Stimulated activated CD8-positive, alpha-beta memory T cell treated with anti-CD3 and anti-CD28 coated beads, Interleukin-7, amount 100 ng/mL, for 4 hours (primary cell): ENCODE measurements around the gene SAXO2.
"Not testable (repeated sequence)": the region's sequence is repeated elsewhere in the genome, so short reads cannot be mapped to it uniquely, and the experiment has no call there.

Experiments used
- DNase-seq, 2 donors: peaks; one replicate each; pipeline ENCODE4 v3.0.0-alpha.2; 2020; ENCODE audit warnings: low read depth in 2 of 2

SAXO2 gene

GRCh38 chr15:82262422-82263026 lies at the start of gene SAXO2, which contains the start of gene EFL1:
Gene SAXO2, plus strand, starts transcription at chr15:82262818. Its CDS starts 62 bp downstream, at chr15:82262880.
Gene EFL1, minus strand, starts transcription at chr15:82262734. Its CDS starts 956 bp downstream, at chr15:82261778.
- peak; percentile 86 for DNase-seq

- DNase-seq, result not testable (repeated sequence)
Observed at GRCh38 chr15:82216092-82216491, 46.5 kb upstream of the SAXO2 start.

- DNase-seq, result not testable (repeated sequence)
Observed at GRCh38 chr15:82221535-82221934, 41.1 kb upstream of the SAXO2 start.

DNA sequence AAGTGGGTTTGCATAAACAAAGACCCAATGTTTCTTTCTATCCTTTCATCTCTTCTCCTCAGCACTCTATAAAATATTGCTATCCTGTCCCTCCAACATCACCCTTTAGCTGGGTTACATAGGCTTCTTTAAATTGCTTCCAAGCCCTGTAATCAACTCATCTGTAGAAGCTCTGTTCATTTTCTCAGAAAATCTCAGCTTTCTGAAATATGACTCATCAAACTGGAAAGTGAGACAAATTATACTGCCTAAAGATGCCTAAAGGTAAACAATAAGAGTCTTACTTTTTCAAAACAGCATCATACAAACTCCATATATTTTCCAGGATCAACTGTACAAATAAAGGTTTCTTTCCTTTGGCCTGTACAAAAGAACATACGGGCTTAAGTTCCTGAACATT lies 33.9 kb upstream of the SAXO2 start:
- DNase-seq, result no peak

DNA sequence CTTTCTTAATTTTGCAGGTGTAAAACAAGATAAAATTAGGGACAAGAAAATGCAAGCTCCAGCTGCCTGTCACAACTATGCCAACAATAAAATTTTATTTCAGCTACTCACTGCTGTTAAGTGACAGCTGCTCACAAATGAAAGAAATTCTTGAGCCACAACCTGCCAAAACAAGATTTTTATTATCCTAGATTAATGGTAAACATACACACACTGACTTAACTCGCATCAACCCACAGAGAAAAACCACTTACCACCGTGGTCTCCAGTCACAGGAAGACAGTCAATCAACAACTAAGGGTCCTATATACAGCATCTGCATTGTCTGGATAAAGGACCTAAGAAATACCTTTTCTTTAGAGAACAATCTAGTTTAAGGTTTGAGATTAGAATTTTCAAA lies 31.4 kb upstream of the SAXO2 start:
- no peak for DNase-seq

- no peak for DNase-seq
Observed at GRCh38 chr15:82231842-82232241, 30.8 kb upstream of the SAXO2 start.

- DNase-seq, result not testable (repeated sequence)
Observed at GRCh38 chr15:82237944-82238534, 24.6 kb upstream of the SAXO2 start.

DNA sequence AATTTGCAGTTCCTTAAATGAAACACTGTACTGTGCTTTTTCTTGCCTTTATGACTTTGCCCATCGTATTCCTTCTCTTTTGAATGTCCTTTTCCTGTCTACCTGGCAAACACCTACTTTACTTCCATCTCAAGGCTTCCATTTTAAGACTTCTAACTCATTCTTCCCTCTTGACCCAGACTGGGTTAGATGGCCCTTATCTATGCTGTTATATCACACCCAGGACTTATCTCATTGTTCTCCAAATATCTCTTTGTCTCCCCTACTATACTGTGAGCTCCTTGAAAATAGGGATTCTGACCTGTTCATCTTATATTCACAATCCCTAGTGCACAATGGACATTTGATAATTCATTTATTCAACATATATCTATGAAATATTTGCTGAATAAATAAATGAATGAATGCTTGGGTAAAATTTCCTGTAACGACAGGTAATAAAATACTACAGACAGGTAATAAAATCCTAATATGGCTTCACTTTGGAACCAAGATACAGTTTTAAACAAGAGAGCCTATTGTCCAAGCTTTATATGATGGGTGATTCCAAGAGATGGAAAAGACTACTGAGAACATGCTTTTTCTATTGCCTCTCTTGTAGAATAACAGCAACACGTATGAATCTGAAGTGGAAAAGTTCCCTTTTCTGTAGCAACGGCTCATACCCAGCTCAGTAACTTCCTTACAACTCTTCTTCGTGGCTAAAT lies 22.8 kb upstream of the SAXO2 start:
- no peak for DNase-seq

DNA sequence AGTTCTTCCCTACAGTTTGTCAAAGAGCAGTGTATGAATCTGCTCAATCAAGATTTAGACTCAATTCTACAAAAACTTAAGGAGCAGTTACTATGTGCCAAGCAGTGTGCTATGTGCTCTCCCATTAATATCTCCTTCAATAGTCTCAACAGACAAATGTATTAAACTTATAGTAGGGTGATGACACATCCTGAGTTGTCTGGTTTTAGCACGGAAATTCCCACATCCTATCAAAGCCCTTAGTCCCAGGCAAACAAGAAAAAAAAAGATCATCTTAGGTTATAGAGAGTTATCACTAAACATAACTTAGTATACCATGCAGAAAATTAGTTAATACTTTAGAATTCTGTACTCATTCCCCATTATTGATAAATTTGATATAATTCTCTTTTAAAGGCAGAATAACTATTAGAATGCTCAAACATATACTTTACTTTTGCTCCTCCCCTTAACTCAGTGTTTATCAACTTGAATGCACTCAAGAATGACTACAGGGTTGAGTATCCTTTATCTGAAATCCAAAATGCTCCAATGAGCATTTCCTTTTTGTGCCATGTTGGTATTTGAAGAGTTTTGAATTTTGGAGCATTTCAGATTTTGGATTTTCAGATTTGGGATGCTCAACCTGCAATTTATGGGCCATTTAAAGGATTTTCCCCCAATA lies 20.6 kb upstream of the SAXO2 start:
- DNase-seq, result not testable (repeated sequence)

GRCh38 chr15:82243644-82244043 lies 19.0 kb upstream of the SAXO2 start:
- not testable (repeated sequence) for DNase-seq

DNA sequence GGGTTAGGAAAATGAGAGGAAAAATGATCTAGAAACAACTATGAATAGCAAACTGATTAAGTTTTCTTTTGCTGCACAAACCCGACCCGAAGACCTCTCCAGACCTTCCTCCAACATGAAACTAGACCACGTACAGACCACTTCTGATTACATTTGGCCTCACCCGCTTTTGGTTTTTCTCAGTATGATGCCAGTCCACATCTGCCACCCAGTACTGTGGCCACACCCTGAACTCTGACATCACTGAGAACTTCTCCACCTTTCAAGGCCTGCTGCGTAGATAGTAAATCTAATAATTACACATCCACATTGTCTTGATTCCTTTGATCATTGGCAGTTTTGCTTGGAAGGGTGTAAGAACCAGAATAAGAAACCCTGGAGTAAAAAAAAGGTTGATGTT lies 16.7 kb upstream of the SAXO2 start:
- not testable (repeated sequence) for DNase-seq

DNA sequence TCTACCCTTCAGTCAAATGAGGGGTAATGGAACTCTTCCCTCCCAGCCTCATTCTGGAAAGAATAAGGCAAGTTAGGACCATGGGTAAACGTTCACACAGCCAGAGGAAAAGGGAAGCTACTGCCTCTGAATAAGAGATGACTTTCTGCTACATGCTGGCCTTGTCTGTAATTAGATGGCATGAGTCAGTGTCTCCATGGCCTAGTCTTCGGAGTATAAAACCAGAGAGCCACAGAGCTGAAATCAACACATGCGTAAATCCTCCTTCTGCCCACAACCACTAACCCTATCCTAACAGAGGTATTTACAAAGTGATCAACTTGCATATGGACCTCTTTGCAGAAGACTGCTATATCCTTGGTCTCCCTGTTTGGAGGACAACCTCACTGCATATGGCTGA lies 14.4 kb upstream of the SAXO2 start:
- DNase-seq, result not testable (repeated sequence)

- DNase-seq, result not testable (repeated sequence)
Observed at GRCh38 chr15:82261566-82262421, 824 bp upstream of the SAXO2 start.

DNA sequence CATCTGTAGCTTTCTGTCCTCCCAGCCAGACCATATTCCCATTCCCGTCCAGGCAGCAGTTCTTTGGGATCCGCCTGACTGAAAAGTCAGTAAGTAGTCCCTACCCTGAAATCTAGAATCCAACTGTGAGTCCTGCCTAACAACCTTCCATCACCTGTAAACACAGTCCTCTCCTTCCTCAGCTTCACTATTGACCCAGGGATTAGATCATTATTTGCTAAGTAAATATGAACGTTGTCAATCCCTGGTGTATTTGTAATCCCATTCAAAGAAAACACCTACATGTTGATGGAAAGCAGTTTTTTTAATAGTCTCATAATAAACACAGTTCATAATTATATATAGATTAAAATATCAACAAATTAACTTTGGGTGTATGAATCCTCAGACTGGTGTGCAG lies 732 bp downstream of the SAXO2 start:
- DNase-seq, result no peak

- DNase-seq, result not testable (repeated sequence)
Observed at GRCh38 chr15:82267137-82267536, 4.5 kb downstream of the SAXO2 start.

DNA sequence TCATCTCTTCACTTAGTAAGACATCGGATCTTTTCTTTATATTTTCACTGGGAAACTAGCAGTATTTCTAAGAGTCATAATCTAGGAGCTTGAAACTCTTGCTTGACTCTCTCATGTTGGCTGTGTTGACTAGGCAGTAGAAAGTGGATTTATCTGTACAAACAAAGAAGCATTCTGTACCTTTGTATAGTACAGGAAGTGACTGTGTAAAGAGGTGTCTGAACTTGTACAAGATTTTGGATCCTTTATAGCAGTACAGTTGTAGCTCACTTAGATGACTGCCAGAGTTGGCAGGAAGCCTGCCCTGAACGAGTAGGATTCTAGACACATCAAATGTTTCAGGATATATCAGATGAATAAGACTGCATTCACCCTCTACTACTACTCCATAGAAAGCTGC lies 5.8 kb downstream of the SAXO2 start:
- DNase-seq, result not testable (repeated sequence)

- DNase-seq, result no peak
Observed at GRCh38 chr15:82272154-82272553, 9.5 kb downstream of the SAXO2 start.

- no peak for DNase-seq
Observed at GRCh38 chr15:82275410-82275809, 12.8 kb downstream of the SAXO2 start.

DNA sequence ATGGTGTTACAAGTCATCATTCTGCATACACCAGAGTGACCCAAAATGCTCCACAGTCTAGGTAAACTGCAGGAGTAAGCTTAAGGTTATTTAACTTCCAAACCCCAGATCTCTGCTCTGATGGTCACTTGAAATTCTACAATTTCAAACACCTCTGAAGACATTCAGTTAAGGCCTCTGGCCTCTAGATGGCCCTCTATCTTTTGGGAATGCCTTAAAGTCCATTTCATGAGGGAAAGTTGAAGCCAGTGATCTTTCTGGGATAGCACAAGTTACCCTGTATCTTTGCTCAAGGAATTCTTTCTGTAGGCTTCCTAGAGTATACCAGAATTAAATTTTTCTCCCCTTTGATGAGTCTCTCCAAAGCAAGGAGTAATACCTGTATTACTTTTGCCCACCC lies 18.7 kb downstream of the SAXO2 start:
- not testable (repeated sequence) for DNase-seq

- DNase-seq, result not testable (repeated sequence)
Observed at GRCh38 chr15:82282386-82282785, 19.8 kb downstream of the SAXO2 start.

- not testable (repeated sequence) for DNase-seq
Observed at GRCh38 chr15:82284381-82284780, 21.8 kb downstream of the SAXO2 start.
